Epithelial cell of proximal tubule (primary cell): Measurements from ENCODE around the gene NR3C2. TPM values are rescaled to one million over a fixed set of nuclear protein-coding genes. Genes with fewer than 3 reads are reported as not detected.

Experiments
- DNase-seq: peaks from one replicate; pipeline ENCODE4 v3.0.0-alpha.2; 2011; ENCODE audit warnings: low read depth
- H3K4me3 ChIP-seq: 2 replicates; pipeline ENCODE4 v1.5.1; 2011; ENCODE audit warnings: low read depth, mild to moderate bottlenecking, low read length
- total RNA-seq: library from RNA; depleted of rRNA; stranded (reverse); fragments of >200 nt; gene quantifications from 2 replicates; pipeline ENCODE4 v1.2.3, GENCODE V29; 2015
- TF ChIP-seq, protein P1 (sequence below): conservative IDR thresholded peaks from 2 replicates; pipeline ENCODE4 v1.5.1; 2012; ENCODE audit warnings: low read depth, mild to moderate bottlenecking, low read length

Gene NR3C2
- total RNA-seq, 1 donor from 2014 or later, result 0.98 TPM

DNA sequence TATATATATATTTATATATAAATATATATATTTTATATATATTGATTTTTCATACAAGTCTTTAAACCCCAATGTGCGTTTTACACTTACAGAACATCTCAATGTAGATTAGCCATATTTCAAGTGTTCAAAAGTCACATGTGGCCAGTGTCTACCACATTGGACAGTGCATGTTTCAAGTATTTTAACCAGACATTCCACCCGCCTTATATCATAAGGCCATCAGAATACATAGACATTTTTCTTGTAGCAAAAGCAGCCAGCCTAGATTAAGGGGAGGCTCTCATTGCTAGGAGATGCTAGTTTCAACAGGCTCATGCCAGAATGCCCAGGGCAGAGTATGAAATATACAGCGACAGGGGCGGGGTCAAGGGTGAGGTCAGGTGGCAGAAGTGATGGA lies 202.0 kb downstream of the NR3C2 start:
- TF ChIP-seq, protein P1, sequence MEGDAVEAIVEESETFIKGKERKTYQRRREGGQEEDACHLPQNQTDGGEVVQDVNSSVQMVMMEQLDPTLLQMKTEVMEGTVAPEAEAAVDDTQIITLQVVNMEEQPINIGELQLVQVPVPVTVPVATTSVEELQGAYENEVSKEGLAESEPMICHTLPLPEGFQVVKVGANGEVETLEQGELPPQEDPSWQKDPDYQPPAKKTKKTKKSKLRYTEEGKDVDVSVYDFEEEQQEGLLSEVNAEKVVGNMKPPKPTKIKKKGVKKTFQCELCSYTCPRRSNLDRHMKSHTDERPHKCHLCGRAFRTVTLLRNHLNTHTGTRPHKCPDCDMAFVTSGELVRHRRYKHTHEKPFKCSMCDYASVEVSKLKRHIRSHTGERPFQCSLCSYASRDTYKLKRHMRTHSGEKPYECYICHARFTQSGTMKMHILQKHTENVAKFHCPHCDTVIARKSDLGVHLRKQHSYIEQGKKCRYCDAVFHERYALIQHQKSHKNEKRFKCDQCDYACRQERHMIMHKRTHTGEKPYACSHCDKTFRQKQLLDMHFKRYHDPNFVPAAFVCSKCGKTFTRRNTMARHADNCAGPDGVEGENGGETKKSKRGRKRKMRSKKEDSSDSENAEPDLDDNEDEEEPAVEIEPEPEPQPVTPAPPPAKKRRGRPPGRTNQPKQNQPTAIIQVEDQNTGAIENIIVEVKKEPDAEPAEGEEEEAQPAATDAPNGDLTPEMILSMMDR, result no peak
- no peak for DNase-seq
- no peak overlapping the region for H3K4me3 ChIP-seq

DNA sequence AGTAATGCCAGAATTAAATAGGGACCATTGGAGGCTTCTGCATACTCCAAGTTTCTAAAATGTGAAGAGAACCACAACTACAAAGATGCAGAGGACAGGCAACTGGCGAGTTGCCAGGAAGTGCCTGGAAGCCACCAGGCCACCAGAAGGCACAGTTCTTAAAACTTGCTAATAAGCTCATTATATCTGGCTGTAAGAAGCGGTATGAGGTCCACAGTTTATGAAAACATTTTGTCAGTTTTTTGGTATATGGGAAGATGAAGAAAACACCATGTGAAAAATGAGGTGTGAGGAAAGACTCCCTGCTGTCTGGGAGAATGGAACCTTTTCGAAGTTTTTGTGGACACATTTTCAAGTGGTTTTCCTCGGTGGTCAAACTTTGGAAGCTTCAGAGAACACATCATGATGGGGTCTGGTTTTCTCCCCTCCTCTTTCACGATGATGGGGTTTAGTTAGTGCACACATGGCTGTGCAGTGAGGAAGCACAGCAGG lies 202.7 kb downstream of the NR3C2 start:
- DNase-seq, result no peak
- TF ChIP-seq, protein P1, result no peak
- no peak overlapping the region for H3K4me3 ChIP-seq

DNA sequence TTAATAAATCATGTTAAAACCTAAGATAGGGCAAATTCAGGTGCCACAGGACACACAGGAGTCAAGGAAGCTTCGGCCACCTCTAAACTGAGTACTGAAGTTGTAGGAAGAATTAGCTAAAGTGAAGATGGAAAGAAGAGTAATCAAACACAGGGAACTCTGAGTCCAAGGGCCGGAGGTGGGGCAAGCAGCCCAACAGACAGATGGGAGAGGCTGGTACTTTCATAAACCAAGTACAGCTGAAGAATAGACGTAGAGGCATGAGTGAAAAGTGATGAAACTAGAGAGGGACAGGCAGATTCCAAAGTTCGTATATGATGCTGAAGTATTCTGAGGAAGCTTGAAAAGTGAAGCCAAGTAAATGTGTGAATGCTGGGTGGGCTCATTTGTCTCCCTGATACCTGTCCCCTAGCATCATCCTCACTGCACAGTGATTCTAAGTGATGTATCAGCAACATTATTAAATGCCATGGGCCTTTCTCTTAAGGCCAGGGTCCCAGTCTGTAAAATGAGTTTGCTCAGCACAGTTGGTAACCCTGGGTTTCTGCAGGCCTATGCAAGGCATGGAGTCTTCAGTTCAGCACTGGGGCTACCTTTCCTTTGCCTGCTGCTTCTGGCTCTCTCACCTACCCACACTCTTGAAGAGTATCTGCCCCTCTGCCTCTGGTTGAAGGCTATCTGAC lies 203.3 kb downstream of the NR3C2 start:
- no peak for DNase-seq
- TF ChIP-seq, protein P1, result no peak
- no peak overlapping the region for H3K4me3 ChIP-seq

DNA sequence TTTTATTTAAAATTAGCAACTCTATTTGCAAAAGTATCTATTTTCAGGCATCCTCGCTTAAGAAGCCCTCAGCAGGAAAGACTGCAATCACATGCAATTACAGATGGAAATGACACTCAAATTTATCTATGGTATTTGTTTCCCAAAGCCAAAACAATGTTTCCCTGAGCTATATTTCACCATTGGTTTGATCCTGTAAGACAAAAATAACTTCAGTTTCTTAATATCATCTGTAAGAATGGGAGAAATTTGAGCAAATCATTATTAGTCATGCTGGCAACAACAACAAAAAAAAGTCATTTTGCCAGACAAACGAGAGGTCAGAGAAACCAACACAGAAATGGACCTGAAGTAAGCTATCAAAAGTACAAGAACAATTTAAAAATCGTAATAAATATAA lies 204.1 kb downstream of the NR3C2 start:
- TF ChIP-seq, protein P1, result no peak
- no peak for DNase-seq
- no peak overlapping the region for H3K4me3 ChIP-seq

DNA sequence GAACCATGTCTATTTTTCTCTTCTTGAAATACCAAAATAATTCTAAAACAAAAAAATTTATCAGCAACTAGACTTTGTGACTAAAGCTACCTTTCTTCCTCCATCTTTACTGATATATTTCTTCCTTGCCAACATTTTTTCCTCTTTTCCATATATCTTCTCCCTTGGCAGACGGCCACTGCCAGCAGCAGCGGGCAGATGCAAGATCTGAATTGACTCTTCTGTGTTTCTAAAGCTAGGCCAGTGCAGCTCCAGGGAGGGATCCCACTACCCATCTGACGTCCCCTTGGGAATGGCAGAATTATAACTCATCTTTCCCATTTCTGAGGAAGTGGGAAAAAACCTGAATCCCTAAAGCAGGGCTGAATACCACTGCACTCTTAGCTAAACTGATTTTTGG lies 206.4 kb downstream of the NR3C2 start:
- TF ChIP-seq, protein P1, result no peak
- no peak overlapping the region for H3K4me3 ChIP-seq
- DNase-seq, result no peak

DNA sequence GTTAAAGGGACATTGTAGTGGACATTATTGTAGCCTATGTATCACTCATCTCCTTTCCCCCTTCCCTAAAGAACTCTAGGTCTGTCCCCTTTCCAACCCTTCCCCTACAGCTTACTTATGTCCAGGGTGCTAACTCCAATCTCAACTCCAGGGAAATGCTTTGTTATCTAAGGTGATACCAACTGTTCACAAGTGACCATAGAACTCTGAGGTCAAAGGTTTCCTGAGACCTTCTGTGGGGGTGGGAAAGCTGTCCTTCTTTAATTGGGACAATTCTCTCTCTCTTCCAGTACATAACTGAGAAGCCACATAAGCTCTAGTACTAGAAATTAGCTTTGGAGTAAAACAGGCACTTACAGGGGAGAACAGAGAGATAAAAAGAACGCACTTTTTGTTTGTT lies 212.4 kb downstream of the NR3C2 start:
- DNase-seq, result no peak
- H3K4me3 ChIP-seq, result no peak overlapping the region
- TF ChIP-seq, protein P1, result no peak

DNA sequence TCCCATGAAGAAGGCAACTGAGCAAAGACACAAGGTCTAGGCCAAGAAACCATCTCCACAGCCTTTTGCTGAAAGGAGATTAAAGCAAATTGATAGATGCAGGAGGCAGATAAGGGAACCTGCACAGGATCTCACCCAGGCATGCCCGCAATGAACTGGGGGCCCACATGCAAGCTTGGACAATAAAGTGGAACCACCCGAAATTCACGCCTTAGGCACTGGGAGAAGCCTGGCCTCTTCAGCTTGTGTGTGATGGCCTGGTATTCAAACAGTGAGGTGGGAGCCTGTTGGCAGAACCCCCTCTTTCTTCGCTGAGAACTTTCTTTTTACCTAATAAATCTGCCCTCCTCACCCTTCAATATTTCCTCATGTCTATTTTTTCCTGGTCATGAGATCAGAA lies 213.2 kb downstream of the NR3C2 start:
- DNase-seq, result no peak
- H3K4me3 ChIP-seq, result no peak overlapping the region
- TF ChIP-seq, protein P1, result no peak
